Measurements from ENCODE around the gene WHRN. TPM values are rescaled to one million over a fixed set of nuclear protein-coding genes. Genes with fewer than 3 reads are reported as not detected.

The WHRN gene
- total RNA-seq, 2 experiments from 2014 or later = 0.19 to 2.1 TPM

DNA sequence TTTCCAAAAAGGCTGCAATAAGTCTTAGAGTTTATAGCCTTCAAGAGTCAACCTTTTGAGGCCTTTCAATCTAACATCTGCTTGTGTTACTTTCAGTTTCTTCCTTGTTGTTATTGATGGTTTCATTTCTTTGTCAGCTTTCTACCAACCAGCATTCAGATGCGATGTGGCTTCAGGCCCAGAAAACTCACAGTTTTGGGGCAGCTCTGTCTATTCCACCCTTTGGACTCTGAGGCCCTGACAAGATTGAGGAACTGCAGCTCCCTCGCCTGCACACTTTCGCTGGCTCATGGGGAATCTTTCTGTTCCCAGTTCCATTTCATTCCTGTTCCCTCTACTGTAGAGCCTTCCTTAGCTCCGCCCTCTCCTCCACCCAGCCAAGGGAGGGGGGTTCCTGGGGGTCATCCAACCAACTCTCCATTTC lies 13.3 kb upstream of the WHRN start:
- no peak for TF ChIP-seq EZH2phosphoT487 (IDR thresholded peaks at IDR 0.05; ENCODE audit: borderline replicate concordance, low read depth, low read length)
- TF ChIP-seq, protein P1, sequence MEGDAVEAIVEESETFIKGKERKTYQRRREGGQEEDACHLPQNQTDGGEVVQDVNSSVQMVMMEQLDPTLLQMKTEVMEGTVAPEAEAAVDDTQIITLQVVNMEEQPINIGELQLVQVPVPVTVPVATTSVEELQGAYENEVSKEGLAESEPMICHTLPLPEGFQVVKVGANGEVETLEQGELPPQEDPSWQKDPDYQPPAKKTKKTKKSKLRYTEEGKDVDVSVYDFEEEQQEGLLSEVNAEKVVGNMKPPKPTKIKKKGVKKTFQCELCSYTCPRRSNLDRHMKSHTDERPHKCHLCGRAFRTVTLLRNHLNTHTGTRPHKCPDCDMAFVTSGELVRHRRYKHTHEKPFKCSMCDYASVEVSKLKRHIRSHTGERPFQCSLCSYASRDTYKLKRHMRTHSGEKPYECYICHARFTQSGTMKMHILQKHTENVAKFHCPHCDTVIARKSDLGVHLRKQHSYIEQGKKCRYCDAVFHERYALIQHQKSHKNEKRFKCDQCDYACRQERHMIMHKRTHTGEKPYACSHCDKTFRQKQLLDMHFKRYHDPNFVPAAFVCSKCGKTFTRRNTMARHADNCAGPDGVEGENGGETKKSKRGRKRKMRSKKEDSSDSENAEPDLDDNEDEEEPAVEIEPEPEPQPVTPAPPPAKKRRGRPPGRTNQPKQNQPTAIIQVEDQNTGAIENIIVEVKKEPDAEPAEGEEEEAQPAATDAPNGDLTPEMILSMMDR (conservative IDR thresholded peaks at IDR 0.05; ENCODE audit: low read length) = no peak
- Histone ChIP-seq H4K20me1 (ENCODE audit: insufficient read depth, low read length) (no peaks in the 10 kb centered on the region), H3K79me2 (ENCODE audit: insufficient read depth, low read depth, low read length) (no peaks in the 10 kb centered on the region), H3K4me2 (ENCODE audit: low read length) (peak overlapping the region; percentile 15; the same call in 1 of the 2 replicates), H2AFZ (ENCODE audit: low read length) (peak overlapping the region; percentile 16; the same call in 1 of the 2 replicates), H3K36me3 (ENCODE audit: insufficient read depth, low read length) (no peaks in the 10 kb centered on the region), H3K4me3 (ENCODE audit: low read depth, low read length, poor library complexity, severe bottlenecking) (no peak overlapping the region), H3K27ac (ENCODE audit: low read depth, low read length, poor library complexity, severe bottlenecking) (no peak overlapping the region), H3K9me2 (ENCODE audit: insufficient read depth, low read length) (no peaks in the 10 kb centered on the region), H3K4me1 (ENCODE audit: insufficient read depth, low read length, poor library complexity, severe bottlenecking) (no peaks in the 10 kb centered on the region), H3K9me3 (ENCODE audit: low read length) (no peaks in the 10 kb centered on the region)
- POLR2A ChIA-PET = interaction anchor here (0.7 to 1.1 kb wide), 3 partner anchors 14 to 99 kb away, joined by 3 read pairs; no protein-coding TSS in a partner anchor
- intact Hi-C loops (cut with micrococcal nuclease; ENCODE audit: unreplicated experiment) = no loop called here
- CTCF ChIA-PET (ENCODE audit: unreplicated experiment) = no interaction called here
- BruUV-seq (replicated peaks) = no TSS peak
- no peak for DNase-seq (ENCODE audit: low spot score)

DNA sequence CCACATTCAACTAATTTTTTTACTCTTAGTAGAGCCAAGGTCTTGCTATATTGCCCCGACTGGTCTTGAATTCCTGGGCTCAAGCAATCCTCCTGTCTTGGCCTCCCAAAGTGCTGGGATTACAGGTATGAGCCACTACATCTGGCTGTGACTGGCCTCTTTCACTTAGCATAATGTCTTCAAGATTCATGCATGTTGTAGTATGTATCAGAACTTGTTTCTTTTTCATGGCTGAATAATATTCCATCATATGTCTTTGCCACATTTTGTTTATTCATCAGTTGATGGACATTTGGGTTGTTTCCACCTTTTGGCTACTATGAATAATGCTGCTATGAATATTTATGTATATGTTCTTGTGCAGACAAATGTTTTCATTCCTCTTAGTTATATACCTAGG lies 12.8 kb upstream of the WHRN start:
- Histone ChIP-seq H3K4me3 (ENCODE audit: low read depth, low read length, poor library complexity, severe bottlenecking) (no peak overlapping the region), H3K9me2 (ENCODE audit: insufficient read depth, low read length) (no peaks in the 10 kb centered on the region), H3K9me3 (ENCODE audit: low read length) (no peaks in the 10 kb centered on the region), H3K27ac (ENCODE audit: low read depth, low read length, poor library complexity, severe bottlenecking) (no peak overlapping the region), H4K20me1 (ENCODE audit: insufficient read depth, low read length) (no peaks in the 10 kb centered on the region), H3K79me2 (ENCODE audit: insufficient read depth, low read depth, low read length) (no peaks in the 10 kb centered on the region), H3K36me3 (ENCODE audit: insufficient read depth, low read length) (no peaks in the 10 kb centered on the region), H3K4me2 (ENCODE audit: low read length) (no peak overlapping the region), H2AFZ (ENCODE audit: low read length) (no peak overlapping the region; the same call in 1 of the 2 replicates), H3K4me1 (ENCODE audit: insufficient read depth, low read length, poor library complexity, severe bottlenecking) (no peaks in the 10 kb centered on the region)
- no peak for TF ChIP-seq EZH2phosphoT487 (IDR thresholded peaks at IDR 0.05; ENCODE audit: borderline replicate concordance, low read depth, low read length)
- TF ChIP-seq, protein P1 (conservative IDR thresholded peaks at IDR 0.05; ENCODE audit: low read length) = no peak
- no TSS peak for BruUV-seq (replicated peaks)
- ChIA-PET CTCF (ENCODE audit: unreplicated experiment) (no interaction called here), POLR2A (interaction anchor here (0.7 kb wide), 1 partner anchor 14 kb away, joined by 3 read pairs; no protein-coding TSS in a partner anchor)
- intact Hi-C loops (cut with micrococcal nuclease; ENCODE audit: unreplicated experiment) = no loop called here
- DNase-seq (ENCODE audit: low spot score) = no peak

DNA sequence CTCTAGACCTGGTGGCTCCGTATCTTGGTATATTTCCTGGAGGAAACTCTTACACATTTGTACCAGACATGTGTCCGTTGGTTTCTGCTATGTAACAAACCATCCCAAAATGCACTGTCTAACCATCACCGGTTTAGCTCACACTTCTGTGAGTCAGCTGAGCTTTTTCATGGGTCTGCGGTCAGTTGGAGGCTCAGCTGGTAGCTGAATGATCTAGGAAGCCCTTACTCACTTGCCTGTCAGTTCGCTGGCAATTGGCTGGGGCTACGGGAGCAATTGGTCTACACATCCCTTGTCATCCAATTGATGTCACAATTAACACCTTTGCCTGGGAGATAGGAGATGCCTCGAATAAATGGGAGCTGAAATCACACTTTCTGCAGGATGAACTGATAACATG lies 11.6 kb upstream of the WHRN start:
- CTCF ChIA-PET (ENCODE audit: unreplicated experiment) = no interaction called here
- no peak overlapping the region for H3K27ac ChIP-seq (ENCODE audit: low read depth, low read length, poor library complexity, severe bottlenecking)
- POLR2A ChIA-PET = interaction anchor here (0.7 kb wide), 1 partner anchor 62 kb away, joined by 6 read pairs; no protein-coding TSS in a partner anchor
- H3K36me3 ChIP-seq (ENCODE audit: insufficient read depth, low read length) = no peaks in the 10 kb centered on the region
- no peak overlapping the region for H3K4me2 ChIP-seq (ENCODE audit: low read length)
- H3K4me1 ChIP-seq (ENCODE audit: insufficient read depth, low read length, poor library complexity, severe bottlenecking) = no peaks in the 10 kb centered on the region
- no peaks in the 10 kb centered on the region for H3K9me3 ChIP-seq (ENCODE audit: low read length)
- no TSS peak for BruUV-seq (replicated peaks)
- DNase-seq (ENCODE audit: low spot score) = no peak
- no peaks in the 10 kb centered on the region for H4K20me1 ChIP-seq (ENCODE audit: insufficient read depth, low read length)
- no peaks in the 10 kb centered on the region for H3K9me2 ChIP-seq (ENCODE audit: insufficient read depth, low read length)
- H3K4me3 ChIP-seq (ENCODE audit: low read depth, low read length, poor library complexity, severe bottlenecking) = no peak overlapping the region
- TF ChIP-seq, protein P1 (conservative IDR thresholded peaks at IDR 0.05; ENCODE audit: low read length) = no peak
- TF ChIP-seq EZH2phosphoT487 (IDR thresholded peaks at IDR 0.05; ENCODE audit: borderline replicate concordance, low read depth, low read length) = no peak
- H2AFZ ChIP-seq (ENCODE audit: low read length) = no peak overlapping the region
- intact Hi-C loops (cut with micrococcal nuclease; ENCODE audit: unreplicated experiment) = no loop called here
- H3K79me2 ChIP-seq (ENCODE audit: insufficient read depth, low read depth, low read length) = no peaks in the 10 kb centered on the region

All from OCI-LY7 (cell line).